ENCODE results near the gene OGN. TPM values are rescaled to one million over a fixed set of nuclear protein-coding genes. Genes with fewer than 3 reads are reported as not detected.

OGN gene
- total RNA-seq, 1 experiment from 2014 or later = not detected

GRCh38 chr9:92350740-92351133, 53.6 kb downstream of the OGN start:
- H3K4me2 ChIP-seq (ENCODE audit: insufficient read depth, insufficient read length, low read length) = no peak overlapping the region
- H4K5ac ChIP-seq (ENCODE audit: insufficient read length, low read depth, low read length) = no peak overlapping the region
- H3K4me3 Mint-ChIP-seq = no peak overlapping the region
- H3K18ac ChIP-seq (ENCODE audit: insufficient read length, low read depth, low read length) = no peak overlapping the region
- H3K27ac Mint-ChIP-seq = no peak overlapping the region; a peak in 1 of 7 replicates
- H4K20me1 ChIP-seq (ENCODE audit: control insufficient read depth, insufficient read depth, insufficient read length) = no peaks in the 10 kb centered on the region
- H3K23ac ChIP-seq (ENCODE audit: insufficient read length, low read depth, low read length) = no peak overlapping the region
- H3K23me2 ChIP-seq (ENCODE audit: insufficient read length, low read depth, low read length, poor library complexity, severe bottlenecking) = no peaks in the 10 kb centered on the region
- TF ChIP-seq CTCF (conservative IDR thresholded peaks at IDR 0.05) = no peak
- no peaks in the 10 kb centered on the region for H3K27me3 Mint-ChIP-seq (ENCODE audit: low read depth)
- no peak overlapping the region for H3K56ac ChIP-seq (ENCODE audit: insufficient read length, low read depth, low read length)
- H2BK20ac ChIP-seq (ENCODE audit: low read depth, low read length, poor library complexity, severe bottlenecking) = no peak overlapping the region
- no peaks in the 10 kb centered on the region for H3K9me3 ChIP-seq (ENCODE audit: control insufficient read depth, low read depth, low read length)
- H2BK15ac ChIP-seq (ENCODE audit: low read depth, low read length) = no peak overlapping the region
- H2BK120ac ChIP-seq (ENCODE audit: low read depth, low read length, poor library complexity, severe bottlenecking) = no peak overlapping the region
- no peaks in the 10 kb centered on the region for H3K4me1 Mint-ChIP-seq
- no peak overlapping the region for H3K9ac ChIP-seq (ENCODE audit: extremely low read depth, insufficient read length, low read length)
- no peak overlapping the region for H4K8ac ChIP-seq (replicated peaks; ENCODE audit: insufficient read length, low read depth, low read length)
- peaks cover 7 to 8% of the 10 kb centered on the region in 2 experiments for H3K9me3 Mint-ChIP-seq
- H3K27me3 ChIP-seq (ENCODE audit: insufficient read depth, low read length) = no peaks in the 10 kb centered on the region
- H4K91ac ChIP-seq (ENCODE audit: insufficient read length, low read depth, low read length) = no peak overlapping the region
- no peak overlapping the region for H3K4ac ChIP-seq (ENCODE audit: low read depth, low read length)
- H3K79me2 ChIP-seq (ENCODE audit: insufficient read depth, low read length) = no peaks in the 10 kb centered on the region
- H3K27ac ChIP-seq (ENCODE audit: insufficient read length, low read depth, low read length) = no peak overlapping the region
- no peaks in the 10 kb centered on the region for H3K4me1 ChIP-seq (ENCODE audit: insufficient read depth, low read length)
- no peak overlapping the region for H3K14ac ChIP-seq (ENCODE audit: insufficient read depth, low read length)
- H3K36me3 Mint-ChIP-seq (ENCODE audit: insufficient read depth in 1 of 3, low read depth in 3 of 3) = peaks cover 10 to 27% (median 16%) of the 10 kb centered on the region in 3 experiments; a peak in 6 of 7 replicates
- DNase-seq = no peak
- H3K79me1 ChIP-seq (ENCODE audit: insufficient read depth, low read depth, low read length, poor library complexity, severe bottlenecking) = no peaks in the 10 kb centered on the region
- H2AFZ ChIP-seq (ENCODE audit: low read length) = no peak overlapping the region
- no peak overlapping the region for H2AK5ac ChIP-seq (ENCODE audit: insufficient read length, low read length)
- no peak overlapping the region for H3T11ph ChIP-seq (ENCODE audit: low read length)
- no peak overlapping the region for H2BK12ac ChIP-seq (ENCODE audit: insufficient read length, low read depth, low read length)
- no peak overlapping the region for H2BK5ac ChIP-seq (ENCODE audit: insufficient read length, low read length)

All from H9 (cell line).